Suprapubic skin (tissue), 4 donors: ENCODE measurements around the gene ANKRD18B. TPM values are rescaled to one million over a fixed set of nuclear protein-coding genes. Genes with fewer than 3 reads are reported as not detected.
"Not testable (repeated sequence)": the region's sequence is repeated elsewhere in the genome, so short reads cannot be mapped to it uniquely, and the experiment has no call there.

Experiments
- DNase-seq, 2 donors: peaks; one replicate each; pipeline ENCODE4 v3.0.0-alpha.2; 2019; ENCODE audit warnings: low spot score in 2 of 2
- H3K27ac ChIP-seq: fragments of 200-600 bp; sonication (generic); one replicate; pipeline ENCODE4 v1.5.1; 2019
- H3K27me3 ChIP-seq: fragments of 200-600 bp; sonication (generic); one replicate; pipeline ENCODE4 v1.5.1; 2019
- H3K36me3 ChIP-seq: fragments of 200-600 bp; sonication (generic); one replicate; pipeline ENCODE4 v1.5.1; 2019
- H3K4me1 ChIP-seq: fragments of 200-600 bp; sonication (generic); one replicate; pipeline ENCODE4 v1.5.1; 2019
- H3K4me3 ChIP-seq: fragments of 200-600 bp; sonication (generic); one replicate; pipeline ENCODE4 v1.5.1; 2019; ENCODE audit warnings: mild to moderate bottlenecking
- H3K9me3 ChIP-seq: fragments of 200-600 bp; sonication (generic); one replicate; pipeline ENCODE4 v1.5.1; 2019
- CTCF ChIP-seq, 2 donors: fragments of 200-600 bp in 1 of 2; fragments of 450-650 bp in 1 of 2; sonication (generic) in 1 of 2; IDR thresholded peaks; one replicate each; pipeline ENCODE4 v1.5.1; 2016 to 2019; ENCODE audit warnings: antibody characterized with exemption in 2 of 2, mild to moderate bottlenecking in 1 of 2, moderate library complexity in 1 of 2
- EP300 ChIP-seq: sonication (generic); formaldehyde crosslinking; IDR thresholded peaks from one replicate; pipeline ENCODE4 v1.6.1; 2017; ENCODE audit warnings: antibody characterized with exemption
- POLR2A ChIP-seq, 2 donors: fragments of 450-650 bp; IDR thresholded peaks; one replicate each; pipeline ENCODE4 v1.6.1; 2017; ENCODE audit warnings: antibody characterized with exemption in 2 of 2, mild to moderate bottlenecking in 2 of 2, moderate library complexity in 2 of 2
- POLR2AphosphoS5 ChIP-seq, 3 donors: sonication (generic); formaldehyde crosslinking; IDR thresholded peaks; one replicate each; pipeline ENCODE4 v1.6.1; 2017; ENCODE audit warnings: antibody characterized with exemption in 3 of 3
- WGBS: methylation state at CpG from one replicate; pipeline ENCODE4 v1.1.5; 2018; 5-methylcytosine and 5-hydroxymethylcytosine counted together
- total RNA-seq, 4 donors: library from RNA; depleted of rRNA; stranded (reverse); fragments of >200 nt; gene quantifications; one replicate each; pipeline ENCODE4 v1.1.0, GENCODE V29; 2016

The ANKRD18B gene
- total RNA-seq, 4 donors from 2014 or later, result 9.5 to 27.0 (median 15.7) TPM

- Histone ChIP-seq H3K27me3 (no peaks in the 10 kb centered on the region), H3K4me3 (no peak overlapping the region), H3K36me3 (no peaks in the 10 kb centered on the region), H3K27ac (no peak overlapping the region), H3K9me3 (no peaks in the 10 kb centered on the region), H3K4me1 (no peaks in the 10 kb centered on the region)
- 74% methylated on average over 2 of the region's 2 CpGs for WGBS
- TF ChIP-seq EP300, result no peak
- TF ChIP-seq POLR2A (IDR thresholded peaks at IDR 0.05), result no peak
- no peak for TF ChIP-seq POLR2AphosphoS5 (IDR thresholded peaks at IDR 0.05)
- TF ChIP-seq CTCF (IDR thresholded peaks at IDR 0.05), result no peak
- DNase-seq, result no peak
Measured at GRCh38 chr9:33489066-33489465, 35.0 kb upstream of the ANKRD18B start.

GRCh38 chr9:33493819-33494218 is 30.2 kb upstream of the ANKRD18B start:
- 55% methylated on average over 2 of the region's 2 CpGs for WGBS
- not testable (repeated sequence) for H3K36me3 ChIP-seq, H3K4me3 ChIP-seq, H3K9me3 ChIP-seq, H3K4me1 ChIP-seq, H3K27me3 ChIP-seq, DNase-seq, H3K27ac ChIP-seq

- WGBS, result 64% methylated on average over 1 of the region's 1 CpG
- TF ChIP-seq CTCF (IDR thresholded peaks at IDR 0.05) (no peak), POLR2A (IDR thresholded peaks at IDR 0.05) (no peak), POLR2AphosphoS5 (IDR thresholded peaks at IDR 0.05) (no peak), EP300 (no peak)
- H3K4me1 ChIP-seq, result no peaks in the 10 kb centered on the region
- DNase-seq, result no peak
- no peak overlapping the region for H3K27ac ChIP-seq
- H3K4me3 ChIP-seq, result no peak overlapping the region
- H3K36me3 ChIP-seq, result no peaks in the 10 kb centered on the region
- no peaks in the 10 kb centered on the region for H3K27me3 ChIP-seq
- no peaks in the 10 kb centered on the region for H3K9me3 ChIP-seq
Measured at GRCh38 chr9:33498387-33498786, 25.7 kb upstream of the ANKRD18B start.

GRCh38 chr9:33506626-33507370 is 17.3 kb upstream of the ANKRD18B start:
- no peaks in the 10 kb centered on the region for H3K27me3 ChIP-seq
- no peaks in the 10 kb centered on the region for H3K36me3 ChIP-seq
- H3K9me3 ChIP-seq, result no peaks in the 10 kb centered on the region
- peaks cover 7% of the 10 kb centered on the region for H3K4me1 ChIP-seq
- DNase-seq, result no peak
- 88% methylated on average over 7 of the region's 7 CpGs for WGBS
- no peak overlapping the region for H3K4me3 ChIP-seq
- TF ChIP-seq EP300 (no peak), POLR2A (IDR thresholded peaks at IDR 0.05) (no peak)
- no peak overlapping the region for H3K27ac ChIP-seq

GRCh38 chr9:33510262-33511183 is 13.5 kb upstream of the ANKRD18B start:
- 6% methylated on average over 32 of the region's 32 CpGs for WGBS
- peak overlapping the region; percentile 85 for H3K27ac ChIP-seq
- peak; percentile 67 to 82 for DNase-seq
- no peaks in the 10 kb centered on the region for H3K36me3 ChIP-seq
- H3K27me3 ChIP-seq, result no peaks in the 10 kb centered on the region
- peaks cover 7% of the 10 kb centered on the region for H3K4me1 ChIP-seq
- H3K4me3 ChIP-seq, result peak overlapping the region; percentile 66
- no peak for TF ChIP-seq CTCF (IDR thresholded peaks at IDR 0.05)
- no peak for TF ChIP-seq EP300
- no peak for TF ChIP-seq POLR2AphosphoS5 (IDR thresholded peaks at IDR 0.05)
- no peak for TF ChIP-seq POLR2A (IDR thresholded peaks at IDR 0.05)
- H3K9me3 ChIP-seq, result no peaks in the 10 kb centered on the region

GRCh38 chr9:33511184-33511517 is 12.9 kb upstream of the ANKRD18B start:
- peak overlapping the region; percentile 66 for H3K4me3 ChIP-seq
- 5% methylated on average over 8 of the region's 8 CpGs for whole genome bisulfite sequencing
- H3K27me3 ChIP-seq, H3K4me1 ChIP-seq, H3K9me3 ChIP-seq, DNase-seq, H3K36me3 ChIP-seq: not testable (repeated sequence)
- H3K27ac ChIP-seq, result peak overlapping the region; percentile 85

- H3K4me3 ChIP-seq, H3K36me3 ChIP-seq, DNase-seq, H3K27me3 ChIP-seq, H3K4me1 ChIP-seq, H3K27ac ChIP-seq, H3K9me3 ChIP-seq: not testable (repeated sequence)
- 64% methylated on average over 2 of the region's 2 CpGs for WGBS
Measured at GRCh38 chr9:33512535-33512934, 11.5 kb upstream of the ANKRD18B start.

GRCh38 chr9:33515342-33515995 is 8.6 kb upstream of the ANKRD18B start:
- not testable (repeated sequence) for H3K27me3 ChIP-seq, H3K36me3 ChIP-seq, DNase-seq, H3K4me1 ChIP-seq, H3K9me3 ChIP-seq, H3K27ac ChIP-seq, H3K4me3 ChIP-seq
- 63% methylated on average over 2 of the region's 2 CpGs for WGBS

GRCh38 chr9:33516397-33516796 is 7.7 kb upstream of the ANKRD18B start:
- H3K27me3 ChIP-seq, H3K4me3 ChIP-seq, H3K36me3 ChIP-seq, H3K9me3 ChIP-seq, H3K4me1 ChIP-seq, DNase-seq, H3K27ac ChIP-seq: not testable (repeated sequence)
- WGBS, result 97% methylated on average over 1 of the region's 1 CpG
